ENCODE measurements around the gene DIPK1A.

GRCh38 chr1:92900539-92900938, 60.7 kb downstream of the DIPK1A start:
- TF ChIP-seq EZH2phosphoT487 (IDR thresholded peaks at IDR 0.05; ENCODE audit: insufficient read depth, low read depth), result no peak
- TF ChIP-seq EZH2 (IDR thresholded peaks at IDR 0.05; ENCODE audit: insufficient read depth, poor library complexity, severe bottlenecking), result no peak
